ENCODE results near the gene AHNAK.
A peak's percentile ranks its signal among the peaks of the same experiment; 100 is the strongest.
"Not testable (repeated sequence)": the region's sequence is repeated elsewhere in the genome, so short reads cannot be mapped to it uniquely, and the experiment has no call there.

AHNAK gene

DNA sequence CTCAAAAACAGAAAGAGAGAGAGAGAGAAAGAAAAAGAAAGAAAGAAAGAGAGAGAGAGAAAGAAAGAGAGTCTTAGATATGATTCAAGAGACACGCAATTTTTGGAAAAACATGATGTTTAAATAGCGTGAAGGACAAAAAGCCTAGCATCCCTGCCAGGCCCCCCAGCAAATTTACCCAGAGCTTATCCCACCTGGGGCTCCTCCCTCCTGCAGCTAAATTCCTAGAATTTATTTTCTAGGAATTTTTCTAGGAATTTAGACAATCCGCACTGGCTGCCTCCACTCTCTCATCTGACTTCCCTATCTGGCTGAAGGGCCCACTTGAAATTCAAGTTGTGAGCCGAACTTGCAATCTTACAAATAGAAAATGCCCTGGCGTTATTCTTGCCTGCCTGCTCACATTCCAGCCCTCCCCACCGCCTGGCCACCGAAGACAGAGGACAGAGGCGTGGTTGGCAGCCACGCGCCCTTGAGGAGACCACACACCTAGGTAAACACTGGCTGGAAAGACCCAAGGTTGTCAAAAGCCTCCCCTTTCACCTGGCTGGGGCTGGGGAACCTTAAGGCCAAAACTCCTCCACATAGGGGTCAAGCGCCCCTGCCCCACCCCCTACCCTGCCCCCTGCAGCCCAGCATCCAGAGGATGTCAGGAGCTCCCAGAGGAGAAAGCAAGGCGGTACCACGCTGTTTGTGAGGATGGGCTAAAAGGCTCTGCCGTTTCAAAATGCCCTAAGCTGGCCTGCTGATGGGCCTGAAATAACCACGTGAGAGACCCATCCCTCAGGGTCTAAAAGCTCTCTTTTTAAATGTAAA lies 42.2 kb downstream of the AHNAK start:
- peak overlapping the region in 1 of 2 donors; percentile 61 for H3K9ac ChIP-seq (ENCODE audit: low read depth in 1 of 2, low read length in 2 of 2)

DNA sequence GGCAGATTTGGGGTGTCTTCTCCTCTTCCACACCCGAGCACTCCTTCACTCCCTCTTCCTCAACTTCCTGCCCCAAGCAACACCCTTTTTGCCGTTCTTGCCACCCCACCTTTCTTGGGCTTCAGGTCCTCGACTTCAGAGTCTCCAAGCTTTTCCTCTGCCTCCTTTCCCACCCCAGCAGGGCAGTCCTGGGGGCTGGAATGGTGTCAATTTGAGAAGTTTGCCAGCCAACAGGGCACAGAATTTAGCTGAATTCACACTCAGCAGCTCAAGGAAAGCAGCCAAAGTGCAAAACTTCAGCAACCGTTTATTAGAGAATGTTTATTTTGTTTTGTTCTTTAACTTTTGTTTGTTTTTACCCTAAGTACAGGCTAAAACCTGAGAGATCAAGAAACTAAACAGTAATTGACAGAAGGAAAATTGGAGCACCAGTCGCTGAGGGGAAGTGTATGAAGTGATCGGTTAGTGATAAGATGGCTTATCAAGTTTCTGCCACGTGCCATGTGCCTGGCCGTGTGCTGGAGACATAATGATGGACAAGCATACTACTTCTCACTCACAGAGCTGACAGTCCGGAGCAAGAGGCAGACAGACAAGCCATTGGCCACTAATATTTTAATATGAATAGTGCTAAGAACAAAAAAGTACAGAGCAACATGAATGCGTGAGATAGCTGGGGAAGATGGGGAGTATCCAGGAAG lies 44.4 kb downstream of the AHNAK start:
- Histone ChIP-seq H3K4me3 (ENCODE audit: low read length in 2 of 2) (no peak overlapping the region), H3K27me3 (ENCODE audit: control insufficient read depth in 2 of 2, insufficient read depth in 2 of 2, low read length in 2 of 2) (no peaks in the 10 kb centered on the region), H3K9ac (ENCODE audit: low read depth in 1 of 2, low read length in 2 of 2) (peak overlapping the region in 1 of 2 donors; percentile 3), H3K27ac (ENCODE audit: low read depth in 2 of 2, low read length in 2 of 2) (peak overlapping the region; percentile 49 to 62), H3K36me3 (ENCODE audit: control insufficient read depth in 2 of 2, insufficient read depth in 2 of 2, low read length in 2 of 2) (no peaks in the 10 kb centered on the region), H3K4me1 (ENCODE audit: control insufficient read depth in 2 of 2, insufficient read depth in 2 of 2, low read length in 2 of 2) (peaks cover 24 to 56% of the 10 kb centered on the region in 2 donors), H3K9me3 (ENCODE audit: control insufficient read depth in 2 of 2, low read length in 2 of 2) (no peaks in the 10 kb centered on the region)

More for the DNA sequence above, 42.2 kb downstream of the AHNAK start:
- Histone ChIP-seq H3K4me3 (ENCODE audit: low read length in 2 of 2) (no peak overlapping the region), H3K9me3 (ENCODE audit: control insufficient read depth in 2 of 2, low read length in 2 of 2) (no peaks in the 10 kb centered on the region), H3K36me3 (ENCODE audit: control insufficient read depth in 2 of 2, insufficient read depth in 2 of 2, low read length in 2 of 2) (no peaks in the 10 kb centered on the region), H3K27me3 (ENCODE audit: control insufficient read depth in 2 of 2, insufficient read depth in 2 of 2, low read length in 2 of 2) (no peaks in the 10 kb centered on the region), H3K4me1 (ENCODE audit: control insufficient read depth in 2 of 2, insufficient read depth in 2 of 2, low read length in 2 of 2) (peaks cover 36 to 65% of the 10 kb centered on the region in 2 donors), H3K27ac (ENCODE audit: low read depth in 2 of 2, low read length in 2 of 2) (peak overlapping the region; percentile 71 to 83)

DNA sequence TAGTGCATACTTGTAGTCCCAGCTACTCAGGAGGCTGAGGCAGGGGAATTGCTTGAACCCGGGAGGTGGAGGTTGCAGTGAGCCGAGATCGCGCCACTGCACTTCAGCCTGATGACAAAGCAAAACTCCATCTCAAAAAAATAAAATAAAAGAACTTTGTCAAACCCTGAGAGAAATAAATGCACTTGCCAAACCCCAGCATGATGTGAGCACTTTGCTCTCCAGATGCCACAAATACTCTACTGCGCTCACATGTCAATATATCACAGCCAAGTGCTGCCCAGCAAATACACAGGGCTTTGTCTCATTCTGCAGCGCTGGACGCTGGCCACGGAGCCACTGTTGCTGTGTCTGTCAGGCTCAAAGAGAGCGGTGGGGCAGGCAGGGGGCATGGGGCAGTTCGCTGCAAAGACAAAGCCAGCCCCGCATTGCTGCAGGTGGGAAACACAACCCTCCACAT lies 45.1 kb downstream of the AHNAK start:
- Histone ChIP-seq H3K36me3 (ENCODE audit: control insufficient read depth in 2 of 2, insufficient read depth in 2 of 2, low read length in 2 of 2) (no peaks in the 10 kb centered on the region), H3K27ac (ENCODE audit: low read depth in 2 of 2, low read length in 2 of 2) (peak overlapping the region in 1 of 2 donors; percentile 74), H3K9ac (ENCODE audit: low read depth in 1 of 2, low read length in 2 of 2) (no peak overlapping the region), H3K4me1 (ENCODE audit: control insufficient read depth in 2 of 2, insufficient read depth in 2 of 2, low read length in 2 of 2) (peaks cover 23 to 55% of the 10 kb centered on the region in 2 donors), H3K27me3 (ENCODE audit: control insufficient read depth in 2 of 2, insufficient read depth in 2 of 2, low read length in 2 of 2) (no peaks in the 10 kb centered on the region), H3K9me3 (ENCODE audit: control insufficient read depth in 2 of 2, low read length in 2 of 2) (no peaks in the 10 kb centered on the region), H3K4me3 (ENCODE audit: low read length in 2 of 2) (no peak overlapping the region)

DNA sequence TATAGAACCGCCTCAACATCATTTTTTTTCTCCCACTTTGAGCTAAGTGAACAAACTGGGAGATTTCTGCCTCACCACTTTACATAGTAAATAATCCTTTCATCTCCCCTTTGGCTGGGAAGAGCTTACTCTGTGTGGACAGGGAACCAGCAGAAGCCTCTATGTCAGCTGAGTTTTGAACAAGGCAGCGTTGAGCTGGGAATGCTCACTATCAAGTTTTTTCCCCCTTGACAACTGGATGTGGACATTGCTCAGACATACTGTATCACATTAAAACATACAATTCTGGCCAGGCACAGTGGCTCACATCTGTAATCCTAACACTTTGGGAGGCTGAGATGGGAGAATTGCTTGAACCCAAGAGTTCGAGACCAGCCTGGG lies 46.0 kb downstream of the AHNAK start:
- Histone ChIP-seq H3K36me3 (ENCODE audit: control insufficient read depth in 2 of 2, insufficient read depth in 2 of 2, low read length in 2 of 2) (no peaks in the 10 kb centered on the region), H3K9me3 (ENCODE audit: control insufficient read depth in 2 of 2, low read length in 2 of 2) (no peaks in the 10 kb centered on the region), H3K27me3 (ENCODE audit: control insufficient read depth in 2 of 2, insufficient read depth in 2 of 2, low read length in 2 of 2) (no peaks in the 10 kb centered on the region), H3K4me3 (ENCODE audit: low read length in 2 of 2) (no peak overlapping the region), H3K9ac (ENCODE audit: low read depth in 1 of 2, low read length in 2 of 2) (peak overlapping the region; percentile 8 to 23), H3K27ac (ENCODE audit: low read depth in 2 of 2, low read length in 2 of 2) (peak overlapping the region; percentile 74 to 77), H3K4me1 (ENCODE audit: control insufficient read depth in 2 of 2, insufficient read depth in 2 of 2, low read length in 2 of 2) (peaks cover 19 to 51% of the 10 kb centered on the region in 2 donors)

DNA sequence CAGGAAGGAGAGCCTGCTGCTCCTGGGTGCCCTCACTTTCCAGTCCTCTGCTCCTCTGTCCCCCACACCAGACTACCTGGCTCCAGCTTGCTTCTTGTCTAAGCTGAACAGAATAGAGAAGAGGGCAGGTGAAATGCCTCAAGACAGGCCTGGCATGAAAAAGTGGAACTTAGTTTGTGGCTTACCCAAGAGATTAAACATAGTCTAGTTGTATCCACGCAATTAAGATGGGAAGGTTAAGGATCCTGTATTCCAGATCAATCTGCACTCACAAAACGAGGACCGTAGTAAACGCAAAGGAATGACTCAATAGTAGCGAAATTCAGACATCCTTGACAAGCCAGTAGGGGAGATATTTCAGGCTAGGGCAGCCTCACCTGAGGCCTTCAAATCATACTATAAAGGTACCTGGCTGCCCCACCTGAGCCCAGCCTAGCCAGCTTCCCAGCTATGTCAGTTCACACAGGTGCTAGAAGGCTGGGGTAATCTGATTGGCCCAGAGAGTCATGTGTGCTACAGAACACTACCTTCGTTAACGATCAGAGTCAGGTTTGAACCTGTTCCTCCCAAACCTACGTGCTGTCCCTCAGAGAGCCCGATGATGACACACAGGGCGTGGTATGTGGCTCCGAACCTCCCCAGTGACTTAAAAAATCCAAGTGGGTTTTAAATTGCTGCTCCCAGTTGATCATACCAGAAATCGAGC lies 46.5 kb downstream of the AHNAK start:
- peaks cover 18 to 48% of the 10 kb centered on the region in 2 donors for H3K4me1 ChIP-seq (ENCODE audit: control insufficient read depth in 2 of 2, insufficient read depth in 2 of 2, low read length in 2 of 2)
- H3K36me3 ChIP-seq (ENCODE audit: control insufficient read depth in 2 of 2, insufficient read depth in 2 of 2, low read length in 2 of 2), result no peaks in the 10 kb centered on the region

DNA sequence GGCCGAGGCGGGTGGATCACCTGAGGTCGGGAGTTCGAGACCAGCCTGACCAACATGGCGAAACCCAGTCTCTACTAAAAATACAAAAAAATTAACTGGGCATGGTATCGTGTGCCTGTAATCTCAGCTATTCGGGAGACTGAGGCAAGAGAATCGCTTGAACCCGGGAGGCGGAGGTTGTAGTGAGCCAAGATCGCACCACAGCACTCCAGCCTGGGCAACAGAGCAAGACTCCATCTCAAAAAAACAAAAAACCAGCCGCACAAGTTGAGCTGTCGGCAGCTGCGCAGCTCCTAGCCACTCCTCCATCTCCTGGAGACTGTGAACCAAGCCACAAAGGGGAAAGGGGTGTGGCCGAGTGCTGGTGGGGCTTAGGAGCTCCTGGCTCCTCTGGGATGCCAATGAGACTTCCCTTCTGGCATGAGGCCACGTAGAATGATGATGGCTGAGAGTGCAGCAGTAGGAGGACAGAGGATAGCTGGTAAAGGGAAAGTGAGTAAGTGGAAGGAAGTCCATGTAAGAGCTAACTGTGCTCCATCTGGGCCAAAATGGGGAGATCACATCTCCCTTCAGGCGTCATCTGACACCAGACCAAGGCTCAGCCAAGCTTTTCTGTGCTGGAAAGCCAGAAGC lies 47.2 kb downstream of the AHNAK start:
- H3K4me1 ChIP-seq (ENCODE audit: control insufficient read depth in 2 of 2, insufficient read depth in 2 of 2, low read length in 2 of 2), result peaks cover 12 to 43% of the 10 kb centered on the region in 2 donors
- H3K9ac ChIP-seq (ENCODE audit: low read depth in 1 of 2, low read length in 2 of 2), result peak overlapping the region in 1 of 2 donors; percentile 51
- not testable (repeated sequence) for H3K36me3 ChIP-seq (ENCODE audit: control insufficient read depth in 2 of 2, insufficient read depth in 2 of 2, low read length in 2 of 2); H3K27me3 ChIP-seq (ENCODE audit: control insufficient read depth in 2 of 2, insufficient read depth in 2 of 2, low read length in 2 of 2); H3K9me3 ChIP-seq (ENCODE audit: control insufficient read depth in 2 of 2, low read length in 2 of 2)
- peak overlapping the region; percentile 74 to 77 for H3K27ac ChIP-seq (ENCODE audit: low read depth in 2 of 2, low read length in 2 of 2)
- peak overlapping the region in 1 of 2 donors; percentile 20 for H3K4me3 ChIP-seq (ENCODE audit: low read length in 2 of 2)

More for the DNA sequence above, 46.5 kb downstream of the AHNAK start:
- Histone ChIP-seq H3K27ac (ENCODE audit: low read depth in 2 of 2, low read length in 2 of 2) (peak overlapping the region; percentile 74 to 77), H3K27me3 (ENCODE audit: control insufficient read depth in 2 of 2, insufficient read depth in 2 of 2, low read length in 2 of 2) (no peaks in the 10 kb centered on the region), H3K9me3 (ENCODE audit: control insufficient read depth in 2 of 2, low read length in 2 of 2) (no peaks in the 10 kb centered on the region), H3K4me3 (ENCODE audit: low read length in 2 of 2) (peak overlapping the region in 1 of 2 donors; percentile 20), H3K9ac (ENCODE audit: low read depth in 1 of 2, low read length in 2 of 2) (peak overlapping the region; percentile 8 to 51)

DNA sequence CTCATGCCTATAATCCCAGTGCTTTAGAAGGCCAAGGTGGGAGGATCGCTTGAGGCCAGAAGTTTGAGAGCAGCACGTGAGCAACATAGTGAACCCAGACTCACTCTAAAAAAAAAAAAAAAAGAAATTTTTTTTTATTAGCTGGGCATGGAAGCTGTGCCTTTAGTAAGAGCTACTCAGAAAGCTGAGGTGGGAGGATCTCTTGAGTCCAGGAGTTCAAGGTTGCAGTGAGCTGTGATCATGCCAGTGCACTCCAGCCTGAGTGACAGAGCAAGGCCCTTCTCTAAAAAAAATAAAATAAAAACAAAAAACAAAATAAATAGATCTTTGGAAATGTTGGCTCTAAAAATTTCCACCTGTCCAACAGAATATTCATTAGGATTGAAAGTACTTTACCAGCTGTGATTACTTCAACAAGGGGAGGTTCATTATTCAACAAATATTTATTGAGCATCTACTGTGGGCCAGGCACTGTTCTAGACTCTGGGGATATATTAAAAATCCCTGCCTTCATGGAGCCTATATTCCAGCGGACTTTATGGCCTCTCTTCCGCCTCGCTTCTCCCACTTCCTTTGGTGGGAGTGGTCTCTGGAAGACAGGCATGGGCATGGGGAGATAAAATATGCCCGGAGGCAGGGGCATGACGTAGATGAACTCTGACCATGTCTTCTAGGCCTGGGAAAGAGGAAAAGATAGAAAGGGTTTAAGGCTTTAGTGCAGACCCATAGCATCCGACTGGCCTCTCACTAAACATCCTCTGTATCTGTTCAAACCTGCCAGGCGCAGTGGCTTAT lies 47.9 kb downstream of the AHNAK start:
- no peak overlapping the region for H3K4me3 ChIP-seq (ENCODE audit: low read length in 2 of 2)
- H3K27ac ChIP-seq (ENCODE audit: low read depth in 2 of 2, low read length in 2 of 2), result peak overlapping the region in 1 of 2 donors; percentile 57
- no peaks in the 10 kb centered on the region for H3K27me3 ChIP-seq (ENCODE audit: control insufficient read depth in 2 of 2, insufficient read depth in 2 of 2, low read length in 2 of 2)
- H3K4me1 ChIP-seq (ENCODE audit: control insufficient read depth in 2 of 2, insufficient read depth in 2 of 2, low read length in 2 of 2), result peaks cover 12 to 38% of the 10 kb centered on the region in 2 donors
- no peaks in the 10 kb centered on the region for H3K9me3 ChIP-seq (ENCODE audit: control insufficient read depth in 2 of 2, low read length in 2 of 2)
- no peaks in the 10 kb centered on the region for H3K36me3 ChIP-seq (ENCODE audit: control insufficient read depth in 2 of 2, insufficient read depth in 2 of 2, low read length in 2 of 2)
- H3K9ac ChIP-seq (ENCODE audit: low read depth in 1 of 2, low read length in 2 of 2), result no peak overlapping the region

DNA sequence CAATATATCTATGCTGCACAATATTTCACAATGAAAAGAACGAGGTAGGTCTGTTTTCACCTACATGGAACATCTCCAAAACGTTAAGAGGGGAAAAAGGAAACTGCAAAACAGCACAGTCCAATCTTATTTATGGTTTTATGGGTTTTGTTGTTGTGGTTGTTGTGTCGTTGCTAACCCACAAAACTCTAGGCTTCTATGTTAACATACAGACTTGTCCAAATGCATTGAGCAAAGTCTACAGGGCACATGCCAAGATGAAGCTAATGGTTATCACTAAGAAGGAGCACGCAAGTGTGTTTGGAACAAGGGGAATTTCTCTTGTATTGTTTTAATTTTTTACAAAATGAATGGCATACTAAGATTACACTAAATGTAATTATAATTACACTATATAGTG lies 48.6 kb downstream of the AHNAK start:
- H3K27ac ChIP-seq (ENCODE audit: low read depth in 2 of 2, low read length in 2 of 2), result peak overlapping the region; percentile 7 to 45
- peaks cover 12 to 38% of the 10 kb centered on the region in 2 donors for H3K4me1 ChIP-seq (ENCODE audit: control insufficient read depth in 2 of 2, insufficient read depth in 2 of 2, low read length in 2 of 2)
- no peaks in the 10 kb centered on the region for H3K27me3 ChIP-seq (ENCODE audit: control insufficient read depth in 2 of 2, insufficient read depth in 2 of 2, low read length in 2 of 2)
- no peak overlapping the region for H3K9ac ChIP-seq (ENCODE audit: low read depth in 1 of 2, low read length in 2 of 2)
- no peak overlapping the region for H3K4me3 ChIP-seq (ENCODE audit: low read length in 2 of 2)
- H3K36me3 ChIP-seq (ENCODE audit: control insufficient read depth in 2 of 2, insufficient read depth in 2 of 2, low read length in 2 of 2), result no peaks in the 10 kb centered on the region
- no peaks in the 10 kb centered on the region for H3K9me3 ChIP-seq (ENCODE audit: control insufficient read depth in 2 of 2, low read length in 2 of 2)

DNA sequence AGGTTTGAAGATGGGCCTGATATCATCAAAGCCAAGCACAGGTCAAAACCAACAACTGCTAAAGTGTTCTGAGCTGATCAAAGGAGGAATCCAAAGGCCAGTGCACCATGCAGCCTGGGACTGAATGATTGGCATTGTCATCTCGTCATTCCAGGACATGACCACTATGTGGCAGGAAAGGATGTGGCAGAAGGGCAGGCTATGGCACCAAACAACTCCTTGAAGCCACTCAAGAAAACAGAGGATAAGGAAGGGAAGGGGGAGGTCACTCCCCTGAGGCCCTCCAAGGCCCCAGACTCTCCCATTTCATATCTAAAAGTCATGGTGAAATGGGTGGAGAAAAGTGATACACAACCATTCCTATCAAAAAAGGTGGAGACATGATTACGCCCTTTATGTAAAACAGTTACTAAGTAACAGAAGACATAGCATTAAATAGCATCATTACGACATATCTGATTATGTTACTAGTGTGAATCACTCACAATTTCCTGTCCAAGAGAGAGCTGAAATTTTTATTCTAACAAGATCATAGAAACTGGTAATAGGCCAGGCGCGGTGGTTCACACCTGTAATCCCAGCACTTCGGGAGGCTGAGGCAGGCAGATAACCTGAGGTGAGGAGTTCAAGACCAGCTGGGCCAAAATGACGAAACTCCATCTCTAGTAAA lies 49.3 kb downstream of the AHNAK start:
- Histone ChIP-seq H3K36me3 (ENCODE audit: control insufficient read depth in 2 of 2, insufficient read depth in 2 of 2, low read length in 2 of 2) (no peaks in the 10 kb centered on the region), H3K4me1 (ENCODE audit: control insufficient read depth in 2 of 2, insufficient read depth in 2 of 2, low read length in 2 of 2) (peaks cover 12 to 31% of the 10 kb centered on the region in 2 donors), H3K9me3 (ENCODE audit: control insufficient read depth in 2 of 2, low read length in 2 of 2) (no peaks in the 10 kb centered on the region), H3K4me3 (ENCODE audit: low read length in 2 of 2) (no peak overlapping the region), H3K27ac (ENCODE audit: low read depth in 2 of 2, low read length in 2 of 2) (peak overlapping the region; percentile 7 to 51), H3K9ac (ENCODE audit: low read depth in 1 of 2, low read length in 2 of 2) (peak overlapping the region in 1 of 2 donors; percentile 26), H3K27me3 (ENCODE audit: control insufficient read depth in 2 of 2, insufficient read depth in 2 of 2, low read length in 2 of 2) (no peaks in the 10 kb centered on the region)

All from mucosa of rectum (tissue), 2 donors.